COLO668 (cell line): Measurements from ENCODE around the gene SNX3.

Source experiments
- DNase-seq: peaks from one replicate; lab custom pipeline; 2025; ENCODE audit not compliant: unreplicated experiment; lab: John Stamatoyannopoulos, UW

The SNX3 gene

DNA sequence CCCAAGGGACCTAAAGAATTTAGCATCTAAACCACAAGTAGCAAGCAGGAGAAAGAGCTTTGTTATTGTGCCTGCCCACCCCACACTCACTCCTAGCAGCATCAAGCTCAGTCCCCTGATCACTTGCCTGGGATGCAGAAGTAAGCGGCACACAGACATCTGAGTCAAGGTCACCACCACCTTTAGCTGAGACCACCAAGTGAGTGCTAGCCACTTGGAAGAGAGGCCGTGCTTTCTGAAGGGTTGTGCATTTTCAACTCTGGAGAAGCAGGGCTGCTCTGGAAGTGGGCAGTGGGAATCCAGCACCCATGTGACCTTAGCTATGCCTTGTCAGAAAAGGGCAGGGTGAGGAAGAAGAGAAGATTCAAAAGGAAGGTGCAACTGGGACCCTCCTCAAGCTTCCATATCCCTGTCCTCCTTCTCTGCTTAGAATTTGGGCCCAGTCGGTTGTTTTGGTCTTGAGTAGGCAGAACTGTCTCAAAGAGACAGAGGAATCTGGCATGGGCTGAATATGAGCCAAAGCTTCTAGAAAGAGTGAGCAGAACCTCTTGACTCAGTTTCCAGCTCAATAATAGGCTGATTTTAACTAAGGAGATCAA is 88.8 kb downstream of the SNX3 start:
- DNase-seq, result no peak

DNA sequence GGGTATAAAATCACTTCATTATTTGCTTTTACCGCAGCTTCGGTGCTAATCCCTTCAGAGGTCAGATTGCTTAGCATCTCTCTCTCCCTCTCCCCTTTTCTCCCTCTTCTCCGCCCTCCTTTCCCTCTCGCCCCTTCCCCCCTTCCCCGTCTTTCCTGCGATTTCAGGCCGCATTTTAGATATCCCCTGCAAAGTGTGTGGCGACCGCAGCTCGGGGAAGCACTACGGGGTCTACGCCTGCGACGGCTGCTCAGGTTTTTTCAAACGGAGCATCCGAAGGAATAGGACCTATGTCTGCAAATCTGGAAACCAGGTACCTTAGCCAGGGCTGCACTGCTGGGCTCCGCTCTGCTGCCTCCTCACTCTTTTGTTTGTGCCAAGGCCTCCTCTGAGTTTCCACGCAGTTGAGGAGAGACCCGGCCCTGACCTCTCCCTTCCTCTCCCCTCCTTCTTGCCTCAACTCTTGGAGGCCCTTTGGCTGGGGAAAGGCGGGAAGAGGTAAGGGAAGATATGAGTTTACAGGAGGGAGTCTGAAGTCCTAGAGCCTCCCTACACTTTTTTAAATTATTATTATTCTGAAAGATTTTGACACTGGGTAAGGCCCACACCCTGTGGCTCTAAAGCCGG is 89.4 kb downstream of the SNX3 start:
- DNase-seq, result no peak

DNA sequence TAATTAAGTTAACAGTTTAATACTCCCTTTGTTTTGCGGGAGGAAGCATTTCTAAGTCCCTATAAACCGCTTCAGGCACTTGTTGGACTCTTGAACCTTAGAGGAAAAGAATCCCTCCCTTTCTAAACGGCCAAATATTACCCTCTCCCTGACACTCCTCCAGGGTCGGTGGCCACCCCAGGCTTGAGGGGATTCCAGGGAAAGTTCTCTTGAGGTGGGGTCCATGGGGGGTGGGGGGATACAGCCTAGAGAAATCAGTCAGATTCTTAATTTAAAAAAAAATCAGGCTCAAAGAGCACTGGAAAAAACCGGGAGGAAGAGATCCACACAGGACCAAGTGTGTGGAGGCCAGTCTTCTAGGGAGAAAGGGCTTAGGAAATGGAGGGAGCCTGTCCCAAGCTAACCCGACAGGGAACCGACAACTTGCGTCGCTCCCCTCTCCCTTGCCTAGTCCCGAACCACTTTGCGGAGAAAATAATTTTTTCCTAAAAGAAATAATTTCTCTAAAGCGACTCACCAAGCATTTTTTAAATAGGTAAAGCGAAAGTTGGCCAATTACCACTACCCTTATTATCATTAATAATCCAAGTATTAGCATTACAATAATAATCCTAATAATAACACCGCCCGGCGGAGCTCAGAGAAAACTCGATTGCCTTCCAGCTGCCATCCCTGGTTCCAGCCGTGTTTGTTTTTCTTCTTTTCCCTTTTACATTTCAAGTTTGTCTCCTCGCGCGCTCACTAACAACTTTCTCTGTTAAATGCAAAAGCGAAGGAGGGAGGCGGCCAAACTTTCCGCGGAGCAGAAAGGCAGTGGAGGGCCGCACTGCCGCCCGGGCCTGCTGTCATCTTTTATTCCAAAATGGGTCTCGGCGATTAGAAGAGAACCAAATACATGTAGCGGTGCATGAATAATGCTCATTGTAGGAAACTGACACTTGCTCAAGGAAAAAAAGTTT is 90.2 kb downstream of the SNX3 start:
- DNase-seq, result no peak

DNA sequence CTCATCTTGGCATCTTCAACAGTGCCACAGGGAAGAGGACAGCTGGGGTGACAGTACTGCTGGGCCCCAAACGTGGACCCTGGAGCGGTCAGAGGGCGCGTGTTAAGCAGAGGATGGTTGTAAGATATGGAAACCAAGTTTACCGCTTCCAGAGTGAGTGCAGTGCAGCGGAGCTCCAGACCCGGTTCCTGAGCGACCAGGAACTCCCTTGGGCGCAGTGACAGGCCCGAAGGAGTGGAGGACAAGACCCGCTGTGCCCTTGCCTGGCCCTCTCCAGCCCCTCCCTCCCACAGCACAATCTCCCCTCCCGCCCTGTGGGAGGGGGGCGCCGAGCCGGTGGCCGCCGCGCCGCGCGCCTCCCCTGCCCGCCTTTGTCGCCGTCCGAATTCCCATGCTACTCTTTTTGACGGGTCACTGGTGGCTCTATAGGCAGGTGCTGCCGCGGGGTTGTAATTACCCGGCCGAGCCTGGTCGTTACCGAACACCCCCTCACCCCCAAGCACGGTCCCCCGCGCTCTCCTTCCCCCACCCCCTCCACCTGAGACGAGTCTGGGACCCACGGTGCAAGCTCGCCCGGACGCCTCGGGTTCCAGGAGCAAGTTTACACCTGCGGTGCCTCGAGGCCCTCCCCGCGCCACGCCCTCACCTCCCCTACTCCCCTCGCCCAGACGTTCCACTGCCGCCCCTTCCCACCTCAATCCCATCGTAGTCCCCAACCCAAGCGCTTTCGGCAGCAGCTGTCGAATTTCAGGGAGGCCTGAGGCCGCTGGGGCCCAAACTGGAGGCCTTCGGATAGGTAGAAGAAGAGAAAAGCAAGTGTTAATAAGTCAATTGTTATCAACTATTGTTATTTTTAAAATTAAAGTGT is 91.1 kb downstream of the SNX3 start:
- no peak for DNase-seq

DNA sequence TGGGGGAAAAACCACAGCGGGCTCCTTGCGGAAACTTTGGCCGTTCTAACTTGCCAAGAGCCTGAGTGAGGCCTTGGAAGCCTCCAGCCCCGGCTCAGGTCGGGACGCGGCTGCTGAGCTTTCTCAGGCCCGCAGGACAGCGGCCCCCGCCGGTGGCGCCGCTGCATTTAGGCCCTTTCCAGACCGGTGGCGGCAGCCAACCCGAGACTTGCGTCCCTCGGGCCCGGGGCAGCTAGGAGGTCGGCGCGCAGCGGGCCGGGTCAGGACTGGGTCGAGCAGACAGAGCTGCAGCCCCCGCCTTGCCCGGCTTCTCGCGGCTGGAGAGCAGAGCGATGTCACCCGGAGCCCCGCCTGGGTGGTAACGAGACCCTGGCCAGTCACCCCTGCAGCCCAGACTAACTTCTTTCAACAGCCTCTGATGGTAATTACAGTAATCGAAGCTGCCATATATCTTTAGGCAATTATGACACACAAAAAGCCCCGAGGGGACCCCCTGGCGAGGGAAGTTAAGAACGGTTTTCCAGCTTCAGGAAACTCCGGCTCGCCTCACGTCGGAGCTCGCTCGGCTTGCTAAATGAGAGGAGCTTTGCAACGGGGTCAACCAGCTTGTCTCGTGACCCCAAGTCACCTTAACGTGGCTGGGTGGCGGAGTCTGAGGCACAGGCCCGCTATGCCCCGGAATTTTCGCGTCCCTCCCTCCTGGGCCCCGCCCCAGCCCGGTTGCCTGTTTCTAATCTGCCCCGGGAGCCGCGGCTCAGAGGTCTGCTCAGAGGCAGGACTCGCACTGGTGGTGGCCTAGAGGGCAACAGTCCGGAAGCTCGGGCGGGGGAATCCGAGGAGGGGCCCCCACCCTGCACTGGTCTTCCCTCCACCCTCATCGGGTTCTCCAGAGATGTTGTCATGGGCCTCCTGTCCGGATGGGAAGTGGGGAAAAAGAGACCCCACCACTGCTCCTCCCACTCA is 92.1 kb downstream of the SNX3 start:
- DNase-seq, result peak; percentile 42

DNA sequence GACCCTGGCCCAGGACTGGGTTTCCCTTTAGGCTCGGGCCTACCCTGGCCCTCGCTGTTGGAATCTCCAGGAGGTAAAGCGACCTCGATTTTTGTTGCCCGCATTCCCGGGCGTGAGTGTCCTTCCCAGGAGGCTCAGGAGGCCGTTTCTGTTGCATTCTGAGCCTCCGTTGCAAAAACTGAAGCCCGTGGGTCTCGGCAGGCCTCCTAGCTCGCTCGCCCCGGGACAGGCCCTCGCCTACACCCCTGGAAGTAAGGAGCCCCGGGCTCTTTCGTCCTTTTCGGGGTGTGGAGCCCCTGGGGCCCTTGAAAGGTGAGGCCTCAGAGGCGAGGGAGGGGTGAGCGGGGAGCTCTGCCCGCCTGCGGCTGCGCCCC is 92.8 kb downstream of the SNX3 start:
- DNase-seq, result no peak

DNA sequence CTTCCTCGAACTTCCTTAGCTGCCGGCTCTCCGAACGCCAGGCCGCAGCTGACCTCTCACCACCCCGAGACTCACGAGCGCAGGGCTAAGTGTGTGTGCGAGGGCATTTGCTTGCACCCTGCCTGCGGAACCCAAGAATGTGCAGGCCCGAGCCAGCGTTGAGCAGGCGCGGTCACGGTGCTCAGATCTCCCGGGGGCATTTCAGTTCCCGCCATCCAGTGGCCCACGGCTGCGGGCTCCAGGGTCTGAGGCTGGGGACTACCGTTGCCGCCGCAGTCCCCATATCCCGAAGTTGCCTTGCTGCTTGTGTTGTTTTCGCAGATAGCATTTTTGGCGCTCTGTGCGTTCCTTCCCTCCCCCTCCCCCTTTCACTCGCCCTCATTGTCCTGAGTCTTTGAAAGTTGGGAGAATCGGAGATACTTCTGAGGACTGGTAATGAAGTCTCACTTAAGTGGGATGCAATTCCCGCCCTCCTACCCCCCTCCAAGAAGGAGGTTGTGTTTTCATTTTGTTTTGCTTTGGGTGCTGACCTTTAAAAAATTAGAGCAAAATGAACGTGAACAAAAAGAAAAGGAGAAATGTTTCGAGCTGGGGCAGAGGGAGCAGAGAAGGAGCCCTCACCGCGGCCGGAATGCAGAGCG is 93.3 kb downstream of the SNX3 start:
- no peak for DNase-seq

DNA sequence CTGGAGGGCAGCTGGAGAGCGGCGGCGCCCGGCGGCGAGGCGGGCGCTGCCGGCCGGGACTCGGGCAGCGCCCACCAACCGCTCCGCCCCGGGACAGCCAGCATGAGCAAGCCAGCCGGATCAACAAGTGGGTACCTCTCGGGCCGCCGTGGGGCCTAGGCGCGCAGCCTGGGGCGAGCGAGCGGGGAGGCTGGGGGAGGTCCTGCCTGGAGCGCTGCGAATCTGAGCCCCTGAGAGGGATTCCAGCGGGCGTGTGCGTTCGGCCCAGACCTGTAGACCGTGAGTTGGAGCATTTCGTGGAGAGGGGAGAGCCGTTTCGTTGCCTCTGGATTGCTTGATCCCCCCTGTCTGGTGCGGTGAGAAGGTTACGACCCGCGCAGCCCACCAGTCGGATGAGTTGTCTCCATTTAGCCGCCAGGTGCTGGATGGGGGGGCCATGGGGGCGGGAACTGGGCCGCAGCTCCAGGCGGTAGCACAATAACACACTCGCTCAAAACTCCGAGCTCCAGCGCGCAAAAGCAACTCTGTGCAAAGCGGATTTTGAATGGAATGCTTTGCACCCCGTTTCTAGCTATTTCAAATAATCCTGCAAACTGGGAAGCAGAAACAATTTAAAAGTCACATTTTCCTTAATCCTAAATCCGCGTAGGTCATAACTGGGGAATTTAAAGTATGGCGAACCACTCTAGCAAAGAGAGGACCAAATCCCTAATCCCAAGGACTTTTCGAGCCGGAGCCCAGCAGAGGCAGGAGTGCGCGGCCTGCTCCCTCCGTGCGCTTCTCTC is 94.0 kb downstream of the SNX3 start:
- DNase-seq, result peak; percentile 6

DNA sequence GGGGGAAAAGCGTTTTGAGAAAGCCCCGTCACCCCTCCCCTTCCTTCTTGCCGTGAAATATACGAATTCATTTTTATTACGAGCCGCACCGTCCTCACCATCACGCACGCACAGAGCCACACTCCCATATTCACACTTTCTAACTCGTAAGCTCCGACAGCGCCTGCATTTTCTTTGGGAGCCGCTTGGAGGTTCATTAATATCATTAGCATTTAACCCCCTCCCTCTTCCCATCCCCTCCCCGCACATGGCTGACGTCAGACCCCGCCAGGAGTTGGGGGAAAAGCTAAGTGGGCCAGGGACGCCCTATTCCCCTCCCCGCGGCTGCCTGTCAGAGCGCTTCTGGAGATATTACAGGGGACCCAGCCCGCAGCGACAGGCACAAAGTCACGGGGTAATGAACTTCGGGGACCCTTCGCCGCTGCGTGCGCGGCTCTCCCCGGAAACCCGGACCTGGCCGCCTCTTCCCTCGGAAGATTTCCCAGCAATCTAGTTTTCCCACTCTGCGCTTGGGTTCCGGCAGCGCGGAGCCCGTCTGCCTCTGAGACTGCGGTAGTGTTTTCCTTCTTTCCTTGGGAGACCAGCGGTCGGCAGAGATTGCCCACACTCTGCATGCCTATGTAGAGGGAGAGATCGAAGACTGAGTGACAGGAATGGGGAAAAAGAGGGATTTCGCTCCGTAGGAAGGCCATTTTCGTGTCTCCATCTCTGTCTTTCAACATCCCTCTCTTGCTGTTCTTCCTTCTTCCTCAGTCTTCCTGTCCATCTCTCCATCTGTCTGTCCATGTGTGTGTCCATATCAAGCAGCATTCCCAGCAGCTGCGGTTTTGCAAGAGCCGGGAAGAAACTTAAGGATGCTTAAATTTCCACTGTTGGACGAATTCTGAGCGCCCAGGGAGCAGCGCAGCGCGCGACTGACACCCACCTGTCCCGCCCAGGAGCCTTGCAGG is 94.9 kb downstream of the SNX3 start, which contains the start of gene NR2E1:
NR2E1 (plus strand) TSS at position 309 of the 950 bp plus-strand sequence. CDS start 744 bp downstream, outside the sequence.
- DNase-seq, result peak; percentile 11

DNA sequence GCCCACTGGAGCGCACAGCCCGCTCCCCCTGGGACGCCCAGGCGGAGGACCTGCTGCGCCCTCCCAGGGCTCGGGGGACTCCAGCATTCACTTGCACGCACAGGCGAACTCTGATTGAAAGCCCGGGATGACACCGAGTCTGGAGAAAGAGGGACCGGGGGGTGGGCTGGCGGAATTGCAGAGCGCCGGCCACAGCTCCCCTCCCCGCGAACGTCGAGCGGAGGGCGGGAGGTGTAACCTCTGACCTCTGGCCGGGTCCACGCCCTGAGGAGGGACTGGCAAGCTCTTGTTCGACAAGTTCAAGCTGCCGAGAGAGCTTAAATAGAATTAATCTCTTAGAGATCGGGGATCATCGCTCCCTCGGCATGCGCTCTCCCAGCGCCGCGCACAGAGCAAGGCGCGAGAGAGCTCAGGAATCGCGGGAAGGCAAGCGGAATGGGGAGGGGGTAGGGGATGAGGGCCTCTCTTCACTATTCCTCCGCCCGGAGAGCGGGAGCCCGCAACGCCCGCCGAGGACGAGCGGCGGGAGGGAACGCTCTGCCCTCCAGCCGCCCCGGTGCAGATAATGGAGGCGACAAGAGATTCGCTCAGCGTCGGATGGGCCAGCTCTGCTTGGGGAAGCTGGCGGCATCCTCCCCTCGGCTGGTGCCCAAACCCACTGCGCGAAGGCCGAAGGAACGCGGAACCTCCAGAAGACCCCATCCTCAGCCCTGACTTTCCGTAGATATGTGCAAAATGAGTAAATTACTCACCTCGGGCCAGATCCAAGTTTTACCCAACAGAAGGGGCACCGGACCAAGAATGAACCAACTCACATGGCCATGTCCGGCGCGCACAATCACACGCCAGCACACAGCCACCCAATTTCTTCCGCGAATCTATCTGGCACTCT is 95.8 kb downstream of the SNX3 start:
- no peak for DNase-seq

DNA sequence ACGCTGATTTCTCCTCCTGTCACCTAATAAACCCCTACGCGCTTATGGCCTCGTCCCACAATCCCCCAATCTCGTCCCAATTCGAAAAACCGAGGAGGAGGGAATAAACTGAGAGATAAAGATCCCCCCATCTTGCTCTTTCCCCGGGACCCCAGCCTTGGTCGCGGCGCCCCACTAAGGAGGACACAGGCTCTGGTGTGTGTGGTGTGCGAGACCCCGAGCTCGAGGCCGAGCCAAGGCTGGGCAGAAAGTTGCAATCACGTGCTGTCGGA is 96.4 kb downstream of the SNX3 start:
- no peak for DNase-seq

DNA sequence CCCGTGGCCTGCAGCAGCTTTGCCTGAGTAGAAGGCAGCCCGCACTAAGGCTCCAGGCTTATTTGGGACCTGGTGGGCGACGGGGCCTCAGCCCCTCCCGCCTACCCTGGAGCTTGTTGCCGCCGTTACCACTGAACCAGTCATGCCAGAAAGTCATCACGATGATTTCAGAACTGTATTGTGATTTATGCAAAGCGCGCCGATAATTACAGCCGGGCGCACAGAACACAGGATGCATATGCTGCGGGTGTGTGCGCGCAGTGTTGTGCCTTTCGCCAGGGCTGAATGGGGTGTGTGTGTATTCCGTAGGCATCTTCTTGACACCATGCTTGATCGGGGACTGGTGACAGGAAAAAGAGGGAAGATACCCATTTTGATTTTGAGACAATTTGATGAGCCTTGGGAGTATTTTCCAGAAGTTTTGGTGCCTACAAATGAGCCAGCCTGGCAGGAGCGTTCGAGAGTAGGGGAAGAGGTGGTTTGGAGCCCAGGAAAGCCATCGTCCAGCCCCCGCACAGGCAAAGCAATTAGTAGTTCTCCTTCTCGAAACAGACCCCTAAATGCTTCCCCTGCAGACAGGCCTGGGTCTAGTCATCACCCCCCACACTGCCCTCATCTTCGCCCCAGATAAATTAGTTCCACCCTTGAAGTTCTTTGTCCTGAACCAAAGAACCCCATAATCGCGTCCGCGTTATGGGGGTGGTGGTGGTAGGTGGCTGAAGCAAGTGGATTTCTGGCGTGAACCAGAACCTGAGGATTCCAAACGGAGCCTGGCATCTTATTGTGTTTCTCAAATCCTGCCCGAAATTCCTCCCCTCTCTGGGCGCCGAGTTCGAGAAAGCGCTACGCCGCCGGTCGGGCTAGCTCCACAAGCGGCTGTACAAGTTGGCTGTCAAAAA is 96.9 kb downstream of the SNX3 start:
- no peak for DNase-seq

DNA sequence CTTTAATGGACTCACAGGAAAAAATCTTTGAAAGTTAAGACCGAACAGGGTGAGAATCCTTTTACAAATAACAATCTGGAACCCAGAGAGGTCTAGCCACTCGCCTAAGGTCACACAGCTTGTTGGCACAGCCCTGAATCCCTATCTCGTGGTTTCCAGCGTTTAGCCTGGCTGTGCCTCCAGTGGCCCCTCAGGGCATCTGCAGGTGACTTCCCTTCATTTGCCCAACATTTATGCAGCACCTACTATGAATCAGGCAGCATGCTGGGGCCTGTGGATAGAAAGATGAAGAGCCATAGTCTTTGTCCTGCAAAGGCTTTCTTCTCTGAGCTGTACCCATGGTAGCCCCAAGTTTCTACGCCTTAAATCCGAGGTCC is 97.6 kb downstream of the SNX3 start:
- peak; percentile 9 for DNase-seq

DNA sequence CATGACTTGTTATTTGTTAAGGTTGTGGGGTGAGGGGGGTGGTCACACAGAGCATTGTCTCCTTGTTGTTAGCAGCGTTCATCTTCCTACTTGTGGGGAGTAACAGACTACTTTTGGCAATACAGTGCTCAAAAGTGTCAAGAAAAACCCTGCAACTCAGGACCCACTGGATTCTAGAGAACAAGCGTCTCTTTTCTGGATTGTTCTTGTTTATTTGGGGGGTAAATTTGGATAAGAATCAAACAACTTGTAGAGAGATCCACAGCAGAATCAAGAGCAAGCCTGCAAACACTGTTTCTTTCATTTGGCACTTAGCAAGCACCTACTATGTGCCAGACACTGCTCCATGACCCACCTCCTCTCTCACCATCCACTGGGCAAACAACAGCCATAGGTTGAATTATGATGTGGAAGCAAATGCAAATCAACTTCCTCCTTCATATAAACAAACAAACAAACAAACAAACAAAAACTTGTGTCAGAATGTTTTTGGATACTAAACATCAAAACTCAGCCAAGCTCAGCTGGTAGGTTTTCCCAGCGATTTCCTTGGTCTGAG is 99.0 kb downstream of the SNX3 start:
- no peak for DNase-seq
